Right ventricle myocardium inferior (tissue), 1 donor: Measurements from ENCODE around the gene LAMTOR4. TPM values are rescaled to one million over a fixed set of nuclear protein-coding genes. Genes with fewer than 3 reads are reported as not detected.
"Not testable (repeated sequence)": the region's sequence is repeated elsewhere in the genome, so short reads cannot be mapped to it uniquely, and the experiment has no call there.

ENCODE experiments used
- ATAC-seq: fragments of 200-7000 bp; cut with Tn5 transposase; one replicate; pipeline ENCODE4 v1.9.1; 2020; ENCODE audit warnings: mild to moderate bottlenecking, moderate library complexity
- DNase-seq: peaks from one replicate; pipeline ENCODE4 v3.0.0; 2021; ENCODE audit errors: missing footprints
- intact Hi-C: fragments of 100-400 bp; cut with DNase I; formaldehyde crosslinking; loops from one replicate; pipeline ENCODE4 v1.11.0; 2022
- total RNA-seq: library from RNA; stranded (reverse); fragmentation: NEBNext Ultra II Directional; extraction: Animal tissue kit (Norgen Biotek cat#: 25700); gene quantifications from one replicate; pipeline ENCODE4 v1.2.1, GENCODE V29; 2021
- donor health status: DM: no; HTN: yes; CAD: no; lungs with severe emphysema.

LAMTOR4 gene
- total RNA-seq, 1 donor from 2014 or later: 99.4 TPM

GRCh38 chr7:100119970-100120732, 28.6 kb upstream of the LAMTOR4 start:
- DNase-seq: no peak
- intact Hi-C loops: loop anchor here (1.0 kb wide), 1 partner anchor 20 kb away; no protein-coding TSS in a partner anchor
- peak; percentile 67 for ATAC-seq

- DNase-seq: no peak
- no peak for ATAC-seq
- intact Hi-C loops: no loop called here
Observed at GRCh38 chr7:100120733-100121036, 28.0 kb upstream of the LAMTOR4 start.

GRCh38 chr7:100122067-100122466, 26.7 kb upstream of the LAMTOR4 start:
- DNase-seq (no peak), ATAC-seq (no peak)
- intact Hi-C loops: no loop called here

GRCh38 chr7:100122568-100122967, 26.1 kb upstream of the LAMTOR4 start:
- intact Hi-C loops: no loop called here
- DNase-seq (no peak), ATAC-seq (no peak)

GRCh38 chr7:100124301-100125230, 24.2 kb upstream of the LAMTOR4 start:
- no peak for ATAC-seq
- DNase-seq: no peak
- intact Hi-C loops: loop anchor here (5.0 kb wide), 3 partner anchors 32 to 132 kb away; no protein-coding TSS in a partner anchor

- intact Hi-C loops: loop anchor here (5.0 kb wide), 3 partner anchors 34 to 134 kb away; no protein-coding TSS in a partner anchor
- ATAC-seq (no peak), DNase-seq (no peak)
Observed at GRCh38 chr7:100126239-100126930, 22.3 kb upstream of the LAMTOR4 start.

- DNase-seq (peak; percentile 92), ATAC-seq (peak; percentile 95)
- intact Hi-C loops: loop anchor here (5.0 kb wide), 3 partner anchors 35 to 135 kb away; no protein-coding TSS in a partner anchor
Observed at GRCh38 chr7:100126931-100127865, 21.5 kb upstream of the LAMTOR4 start, which contains the start of gene MBLAC1. Gene MBLAC1, plus strand, starts transcription at chr7:100126967. Its CDS starts 429 bp downstream, at chr7:100127396.

GRCh38 chr7:100127866-100128636, 20.7 kb upstream of the LAMTOR4 start:
- intact Hi-C loops: loop anchor here (5.0 kb wide), 3 partner anchors 36 to 136 kb away; no protein-coding TSS in a partner anchor
- no peak for ATAC-seq
- no peak for DNase-seq

GRCh38 chr7:100128637-100128963, 20.1 kb upstream of the LAMTOR4 start:
- DNase-seq: no peak
- intact Hi-C loops: loop anchor here (5.0 kb wide), 3 partner anchors 36 to 136 kb away; no protein-coding TSS in a partner anchor
- ATAC-seq: no peak

- DNase-seq, ATAC-seq: not testable (repeated sequence)
- intact Hi-C loops: loop anchor here (5.0 kb wide), 1 partner anchor 218 kb away; no protein-coding TSS in a partner anchor
Observed at GRCh38 chr7:100130220-100130607, 18.5 kb upstream of the LAMTOR4 start.

- intact Hi-C loops: loop anchor here (5.0 kb wide), 1 partner anchor 219 kb away; no protein-coding TSS in a partner anchor
- peak; percentile 88 for DNase-seq
- no peak for ATAC-seq
Observed at GRCh38 chr7:100130608-100131453, 17.9 kb upstream of the LAMTOR4 start.

GRCh38 chr7:100132126-100132525, 16.6 kb upstream of the LAMTOR4 start:
- no peak for ATAC-seq
- intact Hi-C loops: loop anchor here (5.0 kb wide), 1 partner anchor 220 kb away; no protein-coding TSS in a partner anchor
- DNase-seq: no peak

- intact Hi-C loops: loop anchor here (5.0 kb wide), 1 partner anchor 220 kb away; no protein-coding TSS in a partner anchor
- DNase-seq: no peak
- ATAC-seq: peak; percentile 53
Observed at GRCh38 chr7:100132697-100133151, 16.0 kb upstream of the LAMTOR4 start.

GRCh38 chr7:100137851-100138760, 10.6 kb upstream of the LAMTOR4 start:
- intact Hi-C loops: no loop called here
- ATAC-seq (no peak), DNase-seq (no peak)

GRCh38 chr7:100141555-100141949, 7.2 kb upstream of the LAMTOR4 start:
- DNase-seq (no peak), ATAC-seq (no peak)
- intact Hi-C loops: loop anchor here (10.0 kb wide), 1 partner anchor 203 kb away; no protein-coding TSS in a partner anchor
